SK-N-MC (cell line): ENCODE measurements around the gene BRD1.

Experiments used
- DNase-seq: peaks from one replicate; pipeline ENCODE4 v3.0.0-alpha.2; 2011; ENCODE audit warnings: low read depth, low spot score
- H3K27ac ChIP-seq: fragments of 200-600 bp; sonication (generic); 2 replicates; pipeline ENCODE4 v1.5.1; 2016; ENCODE audit warnings: mixed run types
- H3K36me3 ChIP-seq: fragments of 200-600 bp; sonication (generic); 2 replicates; pipeline ENCODE4 v1.6.1; 2017; ENCODE audit warnings: antibody characterized with exemption, low read length, mixed read lengths; ENCODE audit not compliant: insufficient read depth
- H3K4me3 ChIP-seq: fragments of 200-600 bp; sonication (generic); 2 replicates; pipeline ENCODE4 v1.5.1; 2016
- H3K9ac ChIP-seq: fragments of 200-600 bp; sonication (generic); 2 replicates; pipeline ENCODE4 v1.8.0; 2017; ENCODE audit warnings: mixed run types, mixed read lengths; ENCODE audit not compliant: insufficient read length
- H3K9me3 ChIP-seq: fragments of 200-600 bp; sonication (generic); 2 replicates; pipeline ENCODE4 v1.6.1; 2017; ENCODE audit warnings: low read depth, mild to moderate bottlenecking, antibody characterized with exemption, low read length, moderate library complexity, mixed read lengths
- EZH2 ChIP-seq: fragments of 200-600 bp; sonication (generic); IDR thresholded peaks from one replicate; pipeline ENCODE4 v1.6.1; 2017; ENCODE audit warnings: antibody characterized with exemption
- FOXP2 ChIP-seq: optimal IDR thresholded peaks from 2 replicates; pipeline ENCODE3; 2011; ENCODE audit warnings: mild to moderate bottlenecking, moderate library complexity; ENCODE audit not compliant: insufficient read depth; ENCODE audit errors: extremely low read length, control extremely low read depth
- POLR2AphosphoS5 ChIP-seq: IDR thresholded peaks from 2 replicates; pipeline ENCODE4 v1.6.1; 2012; ENCODE audit warnings: mild to moderate bottlenecking, low read depth, low read length, borderline replicate concordance

BRD1 gene

GRCh38 chr22:49756676-49757075 is 71.0 kb downstream of the BRD1 start:
- DNase-seq = no peak
- Histone ChIP-seq H3K9ac (no peak overlapping the region), H3K4me3 (no peak overlapping the region), H3K9me3 (no peaks in the 10 kb centered on the region), H3K27ac (no peak overlapping the region), H3K36me3 (no peaks in the 10 kb centered on the region)
- TF ChIP-seq POLR2AphosphoS5 = no peak
- TF ChIP-seq EZH2 = no peak
- TF ChIP-seq FOXP2 = no peak

GRCh38 chr22:49756201-49756600 is 71.5 kb downstream of the BRD1 start:
- no peak for TF ChIP-seq EZH2
- no peak for TF ChIP-seq FOXP2
- no peak for TF ChIP-seq POLR2AphosphoS5
- no peak overlapping the region for H3K9ac ChIP-seq
- H3K36me3 ChIP-seq = no peaks in the 10 kb centered on the region
- no peaks in the 10 kb centered on the region for H3K9me3 ChIP-seq
- no peak overlapping the region for H3K4me3 ChIP-seq
- no peak for DNase-seq
- no peak overlapping the region for H3K27ac ChIP-seq

- no peak overlapping the region for H3K4me3 ChIP-seq
- TF ChIP-seq POLR2AphosphoS5 (no peak), FOXP2 (no peak), EZH2 (no peak)
- H3K36me3 ChIP-seq = no peaks in the 10 kb centered on the region
- H3K27ac ChIP-seq = no peak overlapping the region
- no peaks in the 10 kb centered on the region for H3K9me3 ChIP-seq
- H3K9ac ChIP-seq = no peak overlapping the region
- no peak for DNase-seq
Observed at GRCh38 chr22:49755631-49756001, 72.1 kb downstream of the BRD1 start.

- H3K36me3 ChIP-seq = no peaks in the 10 kb centered on the region
- TF ChIP-seq EZH2 = no peak
- TF ChIP-seq FOXP2 = no peak
- no peak for TF ChIP-seq POLR2AphosphoS5
- no peaks in the 10 kb centered on the region for H3K9me3 ChIP-seq
- H3K9ac ChIP-seq = no peak overlapping the region
- no peak for DNase-seq
- no peak overlapping the region for H3K27ac ChIP-seq
- no peak overlapping the region for H3K4me3 ChIP-seq
Observed at GRCh38 chr22:49754696-49755630, 72.7 kb downstream of the BRD1 start.

GRCh38 chr22:49753961-49754695 is 73.5 kb downstream of the BRD1 start:
- H3K9ac ChIP-seq = no peak overlapping the region
- H3K36me3 ChIP-seq = no peaks in the 10 kb centered on the region
- TF ChIP-seq FOXP2 (no peak), POLR2AphosphoS5 (no peak), EZH2 (no peak)
- no peak overlapping the region for H3K27ac ChIP-seq
- no peak overlapping the region for H3K4me3 ChIP-seq
- DNase-seq = no peak
- H3K9me3 ChIP-seq = no peaks in the 10 kb centered on the region

- Histone ChIP-seq H3K36me3 (no peaks in the 10 kb centered on the region), H3K27ac (no peak overlapping the region), H3K4me3 (no peak overlapping the region), H3K9me3 (no peaks in the 10 kb centered on the region), H3K9ac (no peak overlapping the region)
- no peak for DNase-seq
- TF ChIP-seq FOXP2 (no peak), POLR2AphosphoS5 (no peak), EZH2 (no peak)
Observed at GRCh38 chr22:49753276-49753890, 74.3 kb downstream of the BRD1 start.

- no peak overlapping the region for H3K27ac ChIP-seq
- DNase-seq = no peak
- H3K9me3 ChIP-seq = no peaks in the 10 kb centered on the region
- TF ChIP-seq POLR2AphosphoS5 = no peak
- TF ChIP-seq FOXP2 = no peak
- TF ChIP-seq EZH2 = no peak
- no peak overlapping the region for H3K4me3 ChIP-seq
- no peaks in the 10 kb centered on the region for H3K36me3 ChIP-seq
- H3K9ac ChIP-seq = no peak overlapping the region
Observed at GRCh38 chr22:49752598-49753091, 75.0 kb downstream of the BRD1 start.

- no peak overlapping the region for H3K9ac ChIP-seq
- H3K4me3 ChIP-seq = no peak overlapping the region
- H3K9me3 ChIP-seq = no peaks in the 10 kb centered on the region
- no peak overlapping the region for H3K27ac ChIP-seq
- DNase-seq = no peak
- no peak for TF ChIP-seq FOXP2
- TF ChIP-seq POLR2AphosphoS5 = no peak
- TF ChIP-seq EZH2 = no peak
- H3K36me3 ChIP-seq = no peaks in the 10 kb centered on the region
Observed at GRCh38 chr22:49751966-49752597, 75.6 kb downstream of the BRD1 start.
